NCI-H82 (cell line): ENCODE measurements around the gene NMT1.

Source experiments
- DNase-seq: peaks from one replicate; lab custom pipeline; 2025; lab: John Stamatoyannopoulos, UW

Gene NMT1

GRCh38 chr17:45135978-45136791, 75.1 kb downstream of the NMT1 start:
- DNase-seq = no peak

GRCh38 chr17:45136846-45137560, 75.9 kb downstream of the NMT1 start:
- DNase-seq = no peak

- no peak for DNase-seq
These were observed 76.6 kb downstream of the NMT1 start for GRCh38 chr17:45137561-45138305.

- peak; percentile 87 for DNase-seq
These were observed 77.9 kb downstream of the NMT1 start for GRCh38 chr17:45138911-45139532.

GRCh38 chr17:45139533-45139920, 78.4 kb downstream of the NMT1 start:
- no peak for DNase-seq

GRCh38 chr17:45143094-45143670, 82.1 kb downstream of the NMT1 start:
- DNase-seq = no peak

GRCh38 chr17:45143767-45144198, 82.7 kb downstream of the NMT1 start:
- no peak for DNase-seq

GRCh38 chr17:45144199-45145034, 83.3 kb downstream of the NMT1 start:
- DNase-seq = no peak

- no peak for DNase-seq
These were observed 83.9 kb downstream of the NMT1 start for GRCh38 chr17:45145035-45145389.

GRCh38 chr17:45146166-45146565, 85.0 kb downstream of the NMT1 start:
- no peak for DNase-seq

GRCh38 chr17:45146592-45146889, 85.4 kb downstream of the NMT1 start:
- DNase-seq = no peak

GRCh38 chr17:45146890-45147580, 85.9 kb downstream of the NMT1 start:
- DNase-seq = peak; percentile 94

- DNase-seq = peak; percentile 97
These were observed 86.6 kb downstream of the NMT1 start for GRCh38 chr17:45147581-45148182.

- DNase-seq = peak; percentile 100
These were observed 87.3 kb downstream of the NMT1 start, which contains the start of gene HEXIM1 for GRCh38 chr17:45148183-45149036. Gene HEXIM1, plus strand, starts transcription at chr17:45148475. Its CDS starts 716 bp downstream, at chr17:45149191.

GRCh38 chr17:45149037-45149668, 88.0 kb downstream of the NMT1 start:
- DNase-seq = peak; percentile 91

GRCh38 chr17:45149669-45150664, 88.8 kb downstream of the NMT1 start:
- DNase-seq = peak; percentile 71
